HEK293 (cell line): ENCODE measurements around the gene ZCCHC17.

Source experiments
- CTCF ChIA-PET: fragments of 350-600 bp; formaldehyde crosslinking; extraction: SDS; loops from one replicate; lab custom pipeline; 2021; ENCODE audit warnings: antibody characterized with exemption; lab: Yijun Ruan, JAX
- POLR2A ChIA-PET: fragments of 300-600 bp; formaldehyde crosslinking; extraction: SDS; loops from one replicate; lab custom pipeline; 2020; ENCODE audit warnings: antibody characterized with exemption, inconsistent platforms; lab: Yijun Ruan, JAX
- H3K27ac ChIP-seq: fragments of 200-500 bp; sonication (Bioruptor generic); 2 replicates; pipeline ENCODE4 v1.5.1; 2014; ENCODE audit warnings: low read depth, low read length, control low read depth, inconsistent platforms; ENCODE audit errors: extremely low read depth
- H3K36me3 ChIP-seq, 2 experiments: fragments of 200-500 bp in 1 of 2; sonication (Bioruptor generic) in 1 of 2; 1 replicate in 1 of 2; 2 replicates in 1 of 2; pipeline ENCODE4 v1.5.1; 2014 to 2017; ENCODE audit warnings: inconsistent platforms in 2 of 2, low read length in 2 of 2; ENCODE audit not compliant: control insufficient read depth in 2 of 2, insufficient read depth in 1 of 2
- H3K4me1 ChIP-seq: fragments of 200-500 bp; sonication (Bioruptor generic); 2 replicates; pipeline ENCODE4 v1.5.1; 2014; ENCODE audit warnings: mild to moderate bottlenecking, low read length, inconsistent platforms; ENCODE audit not compliant: control insufficient read depth, insufficient read depth
- H3K4me3 ChIP-seq: 2 replicates; pipeline ENCODE4 v1.5.1; 2011; ENCODE audit warnings: low read depth, mild to moderate bottlenecking, control low read depth, low read length, moderate library complexity
- H3K9me3 ChIP-seq: fragments of 200-500 bp; sonication (Bioruptor generic); 2 replicates; pipeline ENCODE4 v1.5.1; 2014; ENCODE audit warnings: low read depth, low read length, inconsistent platforms; ENCODE audit not compliant: control insufficient read depth, insufficient read depth
- SALL2 ChIP-seq: fragments of 450-650 bp; formaldehyde crosslinking; IDR thresholded peaks from 2 replicates; pipeline ENCODE4 v1.5.0; 2017; ENCODE audit warnings: missing biosample characterization, mild to moderate bottlenecking, missing genetic modification characterization, borderline replicate concordance
- SCRT2 ChIP-seq: fragments of 450-650 bp; formaldehyde crosslinking; IDR thresholded peaks from 2 replicates; pipeline ENCODE4 v1.5.1; 2016; ENCODE audit warnings: missing biosample characterization, missing genetic modification characterization
- SP2 ChIP-seq: fragments of 450-650 bp; formaldehyde crosslinking; IDR thresholded peaks from 2 replicates; pipeline ENCODE4 v1.5.1; 2016; ENCODE audit warnings: missing biosample characterization, missing genetic modification characterization
- ZFP3 ChIP-seq: fragments of 450-650 bp; formaldehyde crosslinking; IDR thresholded peaks from 2 replicates; pipeline ENCODE4 v1.5.1; 2016; ENCODE audit warnings: low read depth, missing biosample characterization, missing genetic modification characterization
- ZNF112 ChIP-seq: fragments of 450-650 bp; formaldehyde crosslinking; IDR thresholded peaks from 2 replicates; pipeline ENCODE4 v1.5.0; 2017; ENCODE audit warnings: missing biosample characterization, missing genetic modification characterization
- ZNF169 ChIP-seq: fragments of 450-650 bp; formaldehyde crosslinking; IDR thresholded peaks from 2 replicates; pipeline ENCODE4 v1.5.1; 2016; ENCODE audit warnings: missing biosample characterization, missing genetic modification characterization
- ZNF341 ChIP-seq: fragments of 450-650 bp; formaldehyde crosslinking; IDR thresholded peaks from 2 replicates; pipeline ENCODE4; 2016; ENCODE audit warnings: low read depth, missing biosample characterization, missing genetic modification characterization
- ZNF416 ChIP-seq: fragments of 450-650 bp; formaldehyde crosslinking; IDR thresholded peaks from 2 replicates; pipeline ENCODE4 v1.5.1; 2016; ENCODE audit warnings: missing biosample characterization, missing genetic modification characterization
- ZNF548 ChIP-seq: fragments of 450-650 bp; formaldehyde crosslinking; IDR thresholded peaks from 2 replicates; pipeline ENCODE4 v1.5.1; 2016; ENCODE audit warnings: missing biosample characterization, missing genetic modification characterization
- ZNF610 ChIP-seq: fragments of 450-650 bp; formaldehyde crosslinking; IDR thresholded peaks from 2 replicates; pipeline ENCODE4 v1.5.1; 2016; ENCODE audit warnings: missing biosample characterization, missing genetic modification characterization, borderline replicate concordance
- ZNF837 ChIP-seq: fragments of 450-650 bp; formaldehyde crosslinking; IDR thresholded peaks from 2 replicates; pipeline ENCODE4 v1.5.1; 2016; ENCODE audit warnings: missing biosample characterization, missing genetic modification characterization
- TF ChIP-seq, protein P1 (sequence below): fragments of 450-650 bp; formaldehyde crosslinking; IDR thresholded peaks from 2 replicates; pipeline ENCODE4 v1.5.1; 2016; ENCODE audit warnings: missing biosample characterization, missing genetic modification characterization
- TF ChIP-seq, protein P2 (sequence below): fragments of 450-650 bp; formaldehyde crosslinking; IDR thresholded peaks from 2 replicates; pipeline ENCODE4 v1.5.1; 2016; ENCODE audit warnings: missing biosample characterization, missing genetic modification characterization
- TF ChIP-seq, protein P3 (sequence below): fragments of 450-650 bp; formaldehyde crosslinking; IDR thresholded peaks from 2 replicates; pipeline ENCODE4 v1.5.1; 2016; ENCODE audit warnings: missing biosample characterization, missing genetic modification characterization
- TF ChIP-seq, protein P4 (sequence below): fragments of 450-650 bp; formaldehyde crosslinking; IDR thresholded peaks from 2 replicates; pipeline ENCODE4 v1.5.1; 2017; ENCODE audit warnings: missing biosample characterization, missing genetic modification characterization
- TF ChIP-seq, protein P5 (sequence below): fragments of 450-650 bp; formaldehyde crosslinking; IDR thresholded peaks from 2 replicates; pipeline ENCODE4 v1.5.1; 2017; ENCODE audit warnings: missing biosample characterization, missing genetic modification characterization

ZCCHC17 gene

DNA sequence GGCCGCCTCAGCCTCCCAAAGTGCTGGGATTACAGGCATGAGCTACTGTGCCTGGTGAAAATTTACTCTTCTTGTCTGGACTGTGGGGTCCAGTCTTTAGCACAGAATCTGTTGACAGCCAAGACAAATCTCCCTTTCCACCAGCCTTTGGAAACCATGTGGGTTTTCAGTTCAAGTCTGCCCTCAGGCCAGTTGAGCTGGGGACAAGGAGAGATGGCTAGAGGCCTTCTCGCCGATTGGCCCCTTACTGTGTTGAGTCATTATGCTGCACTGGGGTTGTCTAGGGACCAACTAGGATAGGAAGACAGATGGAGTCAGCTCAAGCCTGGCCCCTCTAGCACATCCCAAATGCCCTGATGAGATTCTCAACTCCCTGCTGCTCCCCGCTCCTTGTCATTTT lies 48.6 kb upstream of the ZCCHC17 start:
- TF ChIP-seq SP2 (tag by site-specific recombination) (no peak), ZNF548 (tag by site-specific recombination) (no peak), ZFP3 (tag by site-specific recombination) (no peak), ZNF416 (tag by site-specific recombination) (no peak), SCRT2 (tag by site-specific recombination) (no peak), ZNF112 (tag by site-specific recombination) (no peak), ZNF169 (tag by site-specific recombination) (no peak), SALL2 (no peak), ZNF837 (tag by site-specific recombination) (no peak), ZNF341 (tag by site-specific recombination) (no peak), ZNF610 (no peak)
- TF ChIP-seq, protein P1, sequence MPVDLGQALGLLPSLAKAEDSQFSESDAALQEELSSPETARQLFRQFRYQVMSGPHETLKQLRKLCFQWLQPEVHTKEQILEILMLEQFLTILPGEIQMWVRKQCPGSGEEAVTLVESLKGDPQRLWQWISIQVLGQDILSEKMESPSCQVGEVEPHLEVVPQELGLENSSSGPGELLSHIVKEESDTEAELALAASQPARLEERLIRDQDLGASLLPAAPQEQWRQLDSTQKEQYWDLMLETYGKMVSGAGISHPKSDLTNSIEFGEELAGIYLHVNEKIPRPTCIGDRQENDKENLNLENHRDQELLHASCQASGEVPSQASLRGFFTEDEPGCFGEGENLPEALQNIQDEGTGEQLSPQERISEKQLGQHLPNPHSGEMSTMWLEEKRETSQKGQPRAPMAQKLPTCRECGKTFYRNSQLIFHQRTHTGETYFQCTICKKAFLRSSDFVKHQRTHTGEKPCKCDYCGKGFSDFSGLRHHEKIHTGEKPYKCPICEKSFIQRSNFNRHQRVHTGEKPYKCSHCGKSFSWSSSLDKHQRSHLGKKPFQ: no peak
- TF ChIP-seq, protein P2, sequence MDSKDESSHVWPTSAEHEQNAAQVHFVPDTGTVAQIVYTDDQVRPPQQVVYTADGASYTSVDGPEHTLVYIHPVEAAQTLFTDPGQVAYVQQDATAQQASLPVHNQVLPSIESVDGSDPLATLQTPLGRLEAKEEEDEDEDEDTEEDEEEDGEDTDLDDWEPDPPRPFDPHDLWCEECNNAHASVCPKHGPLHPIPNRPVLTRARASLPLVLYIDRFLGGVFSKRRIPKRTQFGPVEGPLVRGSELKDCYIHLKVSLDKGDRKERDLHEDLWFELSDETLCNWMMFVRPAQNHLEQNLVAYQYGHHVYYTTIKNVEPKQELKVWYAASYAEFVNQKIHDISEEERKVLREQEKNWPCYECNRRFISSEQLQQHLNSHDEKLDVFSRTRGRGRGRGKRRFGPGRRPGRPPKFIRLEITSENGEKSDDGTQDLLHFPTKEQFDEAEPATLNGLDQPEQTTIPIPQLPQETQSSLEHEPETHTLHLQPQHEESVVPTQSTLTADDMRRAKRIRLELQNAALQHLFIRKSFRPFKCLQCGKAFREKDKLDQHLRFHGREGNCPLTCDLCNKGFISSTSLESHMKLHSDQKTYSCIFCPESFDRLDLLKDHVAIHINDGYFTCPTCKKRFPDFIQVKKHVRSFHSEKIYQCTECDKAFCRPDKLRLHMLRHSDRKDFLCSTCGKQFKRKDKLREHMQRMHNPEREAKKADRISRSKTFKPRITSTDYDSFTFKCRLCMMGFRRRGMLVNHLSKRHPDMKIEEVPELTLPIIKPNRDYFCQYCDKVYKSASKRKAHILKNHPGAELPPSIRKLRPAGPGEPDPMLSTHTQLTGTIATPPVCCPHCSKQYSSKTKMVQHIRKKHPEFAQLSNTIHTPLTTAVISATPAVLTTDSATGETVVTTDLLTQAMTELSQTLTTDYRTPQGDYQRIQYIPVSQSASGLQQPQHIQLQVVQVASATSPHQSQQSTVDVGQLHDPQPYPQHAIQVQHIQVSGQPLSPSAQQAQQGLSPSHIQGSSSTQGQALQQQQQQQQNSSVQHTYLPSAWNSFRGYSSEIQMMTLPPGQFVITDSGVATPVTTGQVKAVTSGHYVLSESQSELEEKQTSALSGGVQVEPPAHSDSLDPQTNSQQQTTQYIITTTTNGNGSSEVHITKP: no peak
- TF ChIP-seq, protein P3, sequence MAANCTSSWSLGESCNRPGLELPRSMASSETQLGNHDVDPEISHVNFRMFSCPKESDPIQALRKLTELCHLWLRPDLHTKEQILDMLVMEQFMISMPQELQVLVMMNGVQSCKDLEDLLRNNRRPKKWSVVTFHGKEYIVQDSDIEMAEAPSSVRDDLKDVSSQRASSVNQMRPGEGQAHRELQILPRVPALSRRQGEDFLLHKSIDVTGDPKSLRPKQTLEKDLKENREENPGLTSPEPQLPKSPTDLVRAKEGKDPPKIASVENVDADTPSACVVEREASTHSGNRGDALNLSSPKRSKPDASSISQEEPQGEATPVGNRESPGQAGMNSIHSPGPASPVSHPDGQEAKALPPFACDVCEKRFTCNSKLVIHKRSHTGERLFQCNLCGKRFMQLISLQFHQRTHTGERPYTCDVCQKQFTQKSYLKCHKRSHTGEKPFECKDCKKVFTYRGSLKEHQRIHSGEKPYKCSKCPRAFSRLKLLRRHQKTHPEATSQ (tag by site-specific recombination): no peak

DNA sequence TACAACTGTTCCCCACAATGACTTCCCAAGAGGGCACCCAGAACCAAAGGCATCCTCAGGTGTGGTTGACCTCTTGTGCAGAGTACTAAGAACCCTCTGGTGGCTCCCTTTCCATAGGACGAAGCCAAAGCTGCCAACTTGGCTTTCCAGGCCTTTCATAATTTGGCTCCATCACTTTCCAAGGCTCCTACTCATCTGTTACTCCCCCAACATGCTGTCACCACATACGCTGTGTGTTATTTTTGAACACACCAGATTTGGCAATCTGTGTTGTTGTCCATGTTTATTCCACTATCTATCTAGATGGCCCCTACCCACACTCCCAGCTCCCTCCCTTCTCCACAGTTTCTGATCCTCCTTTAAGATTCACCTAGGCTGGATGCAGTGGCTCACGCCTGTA lies 47.0 kb upstream of the ZCCHC17 start:
- TF ChIP-seq, protein P4, sequence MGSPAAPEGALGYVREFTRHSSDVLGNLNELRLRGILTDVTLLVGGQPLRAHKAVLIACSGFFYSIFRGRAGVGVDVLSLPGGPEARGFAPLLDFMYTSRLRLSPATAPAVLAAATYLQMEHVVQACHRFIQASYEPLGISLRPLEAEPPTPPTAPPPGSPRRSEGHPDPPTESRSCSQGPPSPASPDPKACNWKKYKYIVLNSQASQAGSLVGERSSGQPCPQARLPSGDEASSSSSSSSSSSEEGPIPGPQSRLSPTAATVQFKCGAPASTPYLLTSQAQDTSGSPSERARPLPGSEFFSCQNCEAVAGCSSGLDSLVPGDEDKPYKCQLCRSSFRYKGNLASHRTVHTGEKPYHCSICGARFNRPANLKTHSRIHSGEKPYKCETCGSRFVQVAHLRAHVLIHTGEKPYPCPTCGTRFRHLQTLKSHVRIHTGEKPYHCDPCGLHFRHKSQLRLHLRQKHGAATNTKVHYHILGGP (tag by site-specific recombination): no peak
- TF ChIP-seq, protein P5, sequence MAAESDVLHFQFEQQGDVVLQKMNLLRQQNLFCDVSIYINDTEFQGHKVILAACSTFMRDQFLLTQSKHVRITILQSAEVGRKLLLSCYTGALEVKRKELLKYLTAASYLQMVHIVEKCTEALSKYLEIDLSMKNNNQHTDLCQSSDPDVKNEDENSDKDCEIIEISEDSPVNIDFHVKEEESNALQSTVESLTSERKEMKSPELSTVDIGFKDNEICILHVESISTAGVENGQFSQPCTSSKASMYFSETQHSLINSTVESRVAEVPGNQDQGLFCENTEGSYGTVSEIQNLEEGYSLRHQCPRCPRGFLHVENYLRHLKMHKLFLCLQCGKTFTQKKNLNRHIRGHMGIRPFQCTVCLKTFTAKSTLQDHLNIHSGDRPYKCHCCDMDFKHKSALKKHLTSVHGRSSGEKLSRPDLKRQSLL (tag by site-specific recombination): 0 out of 2 replicates have a peak, but pooled peaks have one; percentile 19
- CTCF ChIA-PET: interaction anchor here (0.7 to 2.2 kb wide), 2 partner anchors 12 to 66 kb away, joined by 4 to 9 read pairs; no protein-coding TSS in a partner anchor
- H3K4me1 ChIP-seq: no peaks in the 10 kb centered on the region
- H3K36me3 ChIP-seq: no peaks in the 10 kb centered on the region
- H3K27ac ChIP-seq: no peak overlapping the region
- POLR2A ChIA-PET: no interaction called here
- H3K4me3 ChIP-seq: no peak overlapping the region
- no peaks in the 10 kb centered on the region for H3K9me3 ChIP-seq

More for the DNA sequence above, 48.6 kb upstream of the ZCCHC17 start:
- POLR2A ChIA-PET: no interaction called here
- CTCF ChIA-PET: interaction anchor here (1.1 to 2.2 kb wide), 3 partner anchors 16 to 67 kb away, joined by 4 to 9 read pairs (median 8); no protein-coding TSS in a partner anchor
- H3K27ac ChIP-seq: no peak overlapping the region
- H3K36me3 ChIP-seq: no peaks in the 10 kb centered on the region
- H3K4me1 ChIP-seq: no peaks in the 10 kb centered on the region
- no peaks in the 10 kb centered on the region for H3K9me3 ChIP-seq
- no peak overlapping the region for H3K4me3 ChIP-seq
